HG03439 (cell line): ENCODE measurements around the gene ISLR2.
"Not testable (repeated sequence)": the region's sequence is repeated elsewhere in the genome, so short reads cannot be mapped to it uniquely, and the experiment has no call there.

ENCODE experiments used
- ATAC-seq: cut with Tn5 transposase; IDR thresholded peaks from one replicate; pipeline ENCODE4 v1.9.1; 2021; ENCODE audit warnings: mild to moderate bottlenecking, moderate library complexity; ENCODE audit not compliant: unreplicated experiment

Gene ISLR2

GRCh38 chr15:74156678-74157411, 26.5 kb downstream of the ISLR2 start:
- ATAC-seq: no peak

DNA sequence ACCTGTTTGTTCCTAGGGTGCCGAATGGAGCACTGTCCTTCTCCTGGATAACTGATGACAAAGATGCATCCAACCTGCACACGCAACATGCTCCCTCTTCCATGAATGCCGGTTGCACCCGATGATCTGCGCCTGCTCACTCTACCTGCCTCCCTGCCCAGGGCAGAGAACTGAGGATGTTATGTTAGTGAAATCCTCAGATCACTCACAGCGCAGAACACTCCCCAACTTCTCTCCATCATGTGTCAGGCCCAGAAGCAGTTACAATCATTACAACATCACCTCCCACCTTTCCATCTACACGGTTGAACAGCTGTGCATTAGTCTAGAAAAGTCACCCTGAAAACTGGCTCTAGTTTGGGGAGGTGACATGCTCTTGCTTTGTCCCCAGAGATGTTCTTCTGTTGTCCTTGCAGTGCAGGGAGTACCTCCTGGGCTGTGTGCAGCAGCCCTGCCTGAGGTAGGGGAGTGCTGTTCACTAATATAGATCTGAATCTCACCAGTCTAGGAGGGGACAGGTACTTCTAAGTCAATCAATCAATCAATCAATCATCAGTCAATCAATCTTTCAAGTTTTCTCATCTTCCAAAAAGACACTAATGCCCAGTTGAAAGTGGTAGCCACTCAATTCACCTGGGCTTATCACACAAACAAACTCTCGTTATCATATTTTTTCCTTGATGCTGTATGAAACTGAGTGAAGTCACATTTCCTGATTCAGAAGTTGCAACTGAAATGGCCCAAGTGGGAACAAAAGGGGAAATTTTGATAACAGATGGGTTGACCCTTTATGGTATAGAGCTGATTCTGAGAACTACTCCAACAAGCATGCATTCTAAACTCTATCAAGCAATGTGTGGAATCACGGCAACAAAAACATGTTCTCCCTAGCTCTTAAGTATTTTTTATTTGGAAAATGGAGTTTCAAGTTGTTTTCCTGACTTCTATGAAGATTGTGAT, 27.8 kb downstream of the ISLR2 start:
- no peak for ATAC-seq

DNA sequence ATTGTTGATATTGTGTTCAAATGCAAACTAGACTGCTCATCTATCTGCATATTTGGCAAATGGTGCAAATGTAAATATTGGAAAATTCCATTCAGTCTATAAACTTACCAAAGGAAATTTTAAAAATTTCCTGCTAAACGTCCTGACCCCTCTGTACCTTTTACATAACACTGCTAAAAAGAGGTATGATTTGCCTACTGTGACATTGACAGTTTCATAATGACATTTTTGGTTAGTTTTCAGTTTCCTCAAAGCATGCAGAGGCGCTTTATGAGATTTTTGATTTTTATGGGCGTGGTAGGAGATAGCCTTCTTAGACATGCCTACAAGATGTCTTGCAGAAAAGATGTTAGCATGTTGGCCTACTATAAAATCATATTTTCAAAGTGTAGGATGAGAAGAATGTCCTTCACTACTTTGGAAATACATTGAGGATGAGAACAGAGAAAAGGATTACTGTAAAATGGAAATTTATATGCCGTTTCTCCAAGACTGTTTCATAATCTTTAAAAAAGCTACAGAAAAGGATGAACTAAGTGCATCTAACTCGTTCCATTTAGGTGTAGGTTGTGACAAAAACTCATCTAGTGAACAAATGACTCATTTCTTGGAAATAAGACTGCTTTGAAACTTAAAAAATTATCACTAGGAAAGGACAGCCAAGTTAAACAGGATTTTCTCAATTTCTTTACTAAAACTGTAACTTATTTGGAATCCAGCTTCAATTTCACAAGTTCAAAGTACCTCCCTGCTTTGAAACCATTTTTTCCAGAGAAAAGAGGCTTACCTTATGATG, 28.7 kb downstream of the ISLR2 start:
- ATAC-seq: peak; percentile 70

- ATAC-seq: no peak
Observed at GRCh38 chr15:74159773-74160172, 29.4 kb downstream of the ISLR2 start.

DNA sequence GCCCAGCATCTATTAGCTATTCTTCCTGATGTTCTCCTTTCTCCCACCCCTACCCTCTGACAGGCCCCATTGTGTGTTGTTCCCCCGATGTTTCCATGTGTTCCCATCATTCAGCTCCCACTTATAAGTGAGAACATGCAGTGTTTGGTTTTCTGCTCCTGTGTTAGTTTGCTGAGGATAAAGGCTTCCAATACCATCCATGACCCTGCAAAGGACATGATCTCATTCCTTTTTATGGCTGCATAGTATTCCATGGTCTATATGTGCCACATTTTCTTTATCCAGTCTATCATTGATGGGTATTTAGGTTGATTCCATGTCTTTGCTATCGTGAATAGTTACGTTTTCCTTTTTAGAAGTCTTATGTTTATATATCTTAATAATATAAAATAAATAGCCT, 30.0 kb downstream of the ISLR2 start:
- not testable (repeated sequence) for ATAC-seq

DNA sequence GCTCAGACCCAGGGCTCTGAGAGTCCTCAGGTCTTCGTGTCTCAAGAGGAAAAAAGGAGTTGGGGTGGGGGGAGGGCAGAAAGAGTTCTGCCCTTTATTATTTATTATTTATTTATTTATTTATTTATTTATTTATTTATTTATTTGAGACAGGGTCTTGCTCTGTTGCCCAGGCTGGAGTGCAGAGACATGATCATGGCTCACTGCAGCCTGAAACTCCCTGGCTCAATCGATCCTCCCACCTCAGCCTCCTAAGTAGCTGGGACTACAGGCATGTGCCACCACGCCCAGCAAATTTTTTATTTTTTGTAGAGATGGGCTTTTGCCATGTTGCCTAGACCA, 31.8 kb downstream of the ISLR2 start:
- ATAC-seq: not testable (repeated sequence)

- no peak for ATAC-seq
Observed at GRCh38 chr15:74165461-74165860, 35.1 kb downstream of the ISLR2 start.

DNA sequence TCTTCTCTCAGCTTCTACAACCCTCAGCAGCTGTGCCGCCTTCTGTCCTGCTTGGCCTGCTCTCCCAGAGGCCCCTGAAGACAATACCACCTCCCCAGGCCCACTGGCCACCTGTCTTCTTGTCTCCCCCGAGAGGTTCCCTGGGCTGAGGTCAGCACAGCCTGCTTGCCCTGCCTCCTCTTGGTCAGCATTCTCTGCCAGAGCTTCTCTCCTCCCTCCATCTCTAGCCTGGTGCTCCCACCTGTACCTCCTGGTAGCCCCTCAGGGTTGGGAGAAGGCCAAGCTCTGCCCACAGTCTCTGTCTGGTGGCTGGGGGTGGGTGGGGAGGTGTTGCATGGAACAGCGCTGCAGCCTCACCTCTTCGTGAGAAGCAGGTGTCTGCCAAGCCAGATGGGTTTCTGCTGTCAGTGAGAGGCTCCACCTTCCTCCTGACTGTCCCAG, 37.5 kb downstream of the ISLR2 start:
- ATAC-seq: no peak

DNA sequence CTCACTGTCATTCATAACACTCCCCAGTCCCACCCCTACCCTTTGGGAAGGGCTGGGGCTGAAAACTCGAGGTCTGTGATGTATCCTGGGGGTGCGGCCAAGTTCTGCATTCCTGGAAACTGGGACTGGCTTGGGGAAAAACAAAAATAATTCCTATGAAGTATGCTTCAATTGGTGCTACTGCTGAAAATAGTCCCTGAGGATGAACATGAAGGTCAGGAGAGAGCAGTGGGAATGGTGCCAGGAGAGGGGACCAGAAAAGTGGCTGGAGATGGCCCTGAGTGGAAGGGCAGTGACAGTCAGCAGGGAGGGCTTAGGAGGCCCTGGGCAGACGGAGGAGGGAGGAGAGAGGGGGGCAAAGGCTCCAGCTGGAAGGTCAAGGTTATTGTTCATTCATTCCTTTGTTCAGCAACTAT, 38.3 kb downstream of the ISLR2 start:
- ATAC-seq: no peak

GRCh38 chr15:74170071-74170844, 39.9 kb downstream of the ISLR2 start:
- no peak for ATAC-seq

GRCh38 chr15:74170875-74171578, 40.6 kb downstream of the ISLR2 start:
- no peak for ATAC-seq

DNA sequence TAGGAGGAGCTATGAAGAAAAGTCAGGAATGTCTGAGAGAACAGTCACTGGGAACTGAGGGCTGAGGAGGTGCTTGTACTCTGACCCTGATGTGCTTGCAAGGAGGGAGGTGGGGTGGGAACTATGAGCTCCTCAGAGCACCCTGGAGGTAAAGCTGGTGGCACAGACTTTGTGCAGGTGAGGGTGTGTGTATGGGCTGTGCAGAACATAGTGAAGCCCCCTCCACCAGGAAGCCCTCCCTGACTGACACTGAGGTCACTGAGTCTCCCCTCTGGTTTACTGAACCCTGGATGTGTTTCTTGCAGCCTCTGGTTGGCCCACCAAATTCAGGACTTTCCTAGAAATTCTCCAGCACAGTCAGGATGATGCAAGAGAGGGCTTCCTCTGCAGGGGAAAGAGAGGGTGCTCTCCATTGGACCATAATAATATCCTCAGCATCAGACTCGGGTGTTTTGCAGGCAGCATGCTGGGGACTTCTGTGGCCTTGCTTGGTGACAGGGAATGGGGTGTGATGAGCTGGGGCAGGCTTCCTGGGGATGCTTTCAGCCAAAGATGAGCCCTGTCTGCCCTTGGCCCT, 41.7 kb downstream of the ISLR2 start:
- ATAC-seq: no peak

GRCh38 chr15:74172701-74173379, 42.5 kb downstream of the ISLR2 start:
- no peak for ATAC-seq

GRCh38 chr15:74173380-74174218, 43.2 kb downstream of the ISLR2 start, which contains the start of gene ISLR:
Gene ISLR (plus strand): TSS chr15:74173710. CDS start chr15:74174859, 1,149 bp downstream.
- ATAC-seq: no peak

GRCh38 chr15:74174219-74174957, 44.0 kb downstream of the ISLR2 start:
- ATAC-seq: no peak

GRCh38 chr15:74174958-74175253, 44.5 kb downstream of the ISLR2 start:
- no peak for ATAC-seq
